ENCODE measurements around the gene MBNL2. TPM values are rescaled to one million over a fixed set of nuclear protein-coding genes. Genes with fewer than 3 reads are reported as not detected.
A peak's percentile ranks its signal among the peaks of the same experiment; 100 is the strongest.

MBNL2 gene
- total and polyA plus RNA-seq, 2 of the 13 experiments (the other 11 are each of a cell fraction or from before 2014, with no cell fraction given) = 30.8 to 59.0 TPM

GRCh38 chr13:97234236-97234635 is 12.1 kb downstream of the MBNL2 start (continued):
- peak; percentile 33 for TF ChIP-seq ARID5B (CRISPR knock-in tag; IDR thresholded peaks at IDR 0.05)
- TF ChIP-seq GLMP (CRISPR knock-in tag; IDR thresholded peaks at IDR 0.05; ENCODE audit: borderline replicate concordance) = no peak
- no peak for TF ChIP-seq KLF11 (CRISPR knock-in tag; IDR thresholded peaks at IDR 0.05)
- no peak for TF ChIP-seq SOX13 (IDR thresholded peaks at IDR 0.05)
- 0 out of 4 replicates have a peak, but pooled peaks of 1 of the 2 experiments have one; percentile 12 for TF ChIP-seq SOX13 (CRISPR knock-in tag; conservative IDR thresholded peaks at IDR 0.05 in 1 of 2, IDR thresholded peaks at IDR 0.05 in 1 of 2)
- 0 out of 2 replicates have a peak, but pooled peaks have one; percentile 16 for TF ChIP-seq CREM (IDR thresholded peaks at IDR 0.05)
- TF ChIP-seq CREM (CRISPR knock-in tag; IDR thresholded peaks at IDR 0.05) = no peak
- TF ChIP-seq KDM1A (CRISPR knock-in tag; IDR thresholded peaks at IDR 0.05) = peak; percentile 50; the same call in 1 of the 2 replicates
- TF ChIP-seq HINFP (CRISPR knock-in tag; IDR thresholded peaks at IDR 0.05; ENCODE audit: low read depth) = no peak
- TF ChIP-seq HNF1A (IDR thresholded peaks at IDR 0.05; ENCODE audit: low read depth) = no peak
- 0 out of 2 replicates have a peak, but pooled peaks have one; percentile 16 for TF ChIP-seq HNF1A (CRISPR knock-in tag; IDR thresholded peaks at IDR 0.05; ENCODE audit: borderline replicate concordance)
- no peak for TF ChIP-seq HOXA7 (CRISPR knock-in tag; IDR thresholded peaks at IDR 0.05)
- peak; percentile 29; the same call in 1 of the 2 replicates for TF ChIP-seq SAP130 (CRISPR knock-in tag; IDR thresholded peaks at IDR 0.05; ENCODE audit: low read depth)
- no peak for TF ChIP-seq DRAP1 (CRISPR knock-in tag; IDR thresholded peaks at IDR 0.05)
- 0 out of 2 replicates have a peak, but pooled peaks have one; percentile 16 for TF ChIP-seq RAD21 (CRISPR knock-in tag; IDR thresholded peaks at IDR 0.05)
